22Rv1 (cell line): ENCODE results near the gene PLA2G2D.

Experiments used
- CTCF ChIP-seq: fragments of 450-650 bp; IDR thresholded peaks from 2 replicates; pipeline ENCODE4 v1.5.1; 2017; ENCODE audit warnings: mild to moderate bottlenecking
- ZFX ChIP-seq: fragments of 450-650 bp; IDR thresholded peaks from 2 replicates; pipeline ENCODE4 v1.6.1; 2017; ENCODE audit warnings: antibody characterized with exemption, borderline replicate concordance

- TF ChIP-seq CTCF (no peak), ZFX (no peak)
These were observed 3.4 kb downstream of the PLA2G2D start for GRCh38 chr1:20115916-20116315.
